PC-9 (cell line): ENCODE results near the gene PPAN. TPM values are rescaled to one million over a fixed set of nuclear protein-coding genes. Genes with fewer than 3 reads are reported as not detected.

Experiments used
- BruUV-seq: library from RNA; stranded (reverse); fragments of 400-500 nt; replicated peaks from 2 replicates; lab custom pipeline; 2021; lab: Mats Ljungman, UMichigan
- CTCF ChIA-PET: fragments of 300-600 bp; sonication (Branson Sonifier 250); formaldehyde crosslinking; loops from one replicate; lab custom pipeline; 2022; ENCODE audit warnings: antibody characterized with exemption; lab: Charles Lee
- POLR2A ChIA-PET: fragments of 300-600 bp; sonication (Branson Sonifier 250); formaldehyde crosslinking; loops from one replicate; lab custom pipeline; 2022; ENCODE audit warnings: antibody characterized with exemption; ENCODE audit not compliant: unreplicated experiment; lab: Charles Lee
- DNase-seq, 2 experiments: peaks; one replicate each; pipeline versions ENCODE4 v3.0.0 to v3.0.0-alpha.2; 2015 to 2022; ENCODE audit warnings: mixed read lengths in 1 of 2
- H2AFZ ChIP-seq: fragments of 200-600 bp; sonication (generic); 2 replicates; pipeline ENCODE4 v1.8.1; 2017; ENCODE audit warnings: antibody characterized with exemption
- H3F3A ChIP-seq: fragments of 200-600 bp; sonication (generic); 2 replicates; pipeline ENCODE4 v1.8.1; 2017; ENCODE audit warnings: antibody characterized with exemption, mild to moderate bottlenecking, low read depth; ENCODE audit not compliant: insufficient read depth
- H3K27ac ChIP-seq: fragments of 200-600 bp; sonication (generic); 2 replicates; pipeline ENCODE4 v1.6.1; 2016; ENCODE audit warnings: mixed run types
- H3K27me3 ChIP-seq: fragments of 200-600 bp; sonication (generic); 2 replicates; pipeline ENCODE4 v1.6.1; 2016; ENCODE audit warnings: low read depth, mixed run types; ENCODE audit not compliant: insufficient read depth
- H3K36me3 ChIP-seq: fragments of 200-600 bp; sonication (generic); 2 replicates; pipeline ENCODE4 v1.6.1; 2016; ENCODE audit warnings: low read depth, mixed run types
- H3K4me1 ChIP-seq: fragments of 200-600 bp; sonication (generic); replicated peaks from 2 replicates; pipeline ENCODE4 v1.6.1; 2016; ENCODE audit warnings: mixed run types; ENCODE audit not compliant: insufficient read depth
- H3K4me2 ChIP-seq: fragments of 200-600 bp; sonication (generic); 2 replicates; pipeline ENCODE4 v1.6.1; 2017; ENCODE audit warnings: mixed run types
- H3K4me3 ChIP-seq: fragments of 200-600 bp; sonication (generic); 2 replicates; pipeline ENCODE4 v1.6.1; 2016; ENCODE audit warnings: mixed run types
- H3K79me2 ChIP-seq: fragments of 200-600 bp; sonication (generic); 2 replicates; pipeline ENCODE4 v1.6.1; 2017; ENCODE audit warnings: low read depth, mixed run types
- H3K9me2 ChIP-seq: fragments of 200-600 bp; sonication (generic); 2 replicates; pipeline ENCODE4 v1.8.1; 2017; ENCODE audit warnings: mild to moderate bottlenecking; ENCODE audit not compliant: insufficient read depth
- H3K9me3 ChIP-seq: fragments of 200-600 bp; sonication (generic); 2 replicates; pipeline ENCODE4 v1.8.1; 2016; ENCODE audit warnings: low read depth; ENCODE audit not compliant: insufficient read depth
- H4K20me1 ChIP-seq: fragments of 200-600 bp; sonication (generic); 2 replicates; pipeline ENCODE4 v1.8.1; 2017; ENCODE audit not compliant: insufficient read depth
- CTCF ChIP-seq: fragments of 200-600 bp; sonication (generic); conservative IDR thresholded peaks from 2 replicates; pipeline ENCODE4 v1.6.1; 2017; ENCODE audit warnings: mixed run types, antibody characterized with exemption, mild to moderate bottlenecking, moderate library complexity
- EZH2 ChIP-seq: fragments of 200-600 bp; sonication (generic); IDR thresholded peaks from 2 replicates; pipeline ENCODE4 v1.8.0; 2017; ENCODE audit warnings: antibody characterized with exemption, low read depth
- intact Hi-C: fragments of 100-400 bp; cut with micrococcal nuclease; formaldehyde crosslinking; loops from one replicate; pipeline ENCODE4 v1.10.0; 2022; ENCODE audit not compliant: unreplicated experiment
- total RNA-seq: library from RNA; stranded (reverse); gene quantifications from 2 replicates; pipeline ENCODE4 v1.2.3, GENCODE V29; 2021

The PPAN gene
- total RNA-seq, 1 experiment from 2014 or later: 41.0 TPM

GRCh38 chr19:10112037-10112761, 6.0 kb downstream of the PPAN start:
- ChIA-PET POLR2A (no interaction called here), CTCF (interaction anchor here (0.6 kb wide), 1 partner anchor 91 kb away, joined by 11 read pairs; no protein-coding TSS in a partner anchor)
- Histone ChIP-seq H2AFZ (no peak overlapping the region), H3K4me2 (no peak overlapping the region), H3K4me3 (no peak overlapping the region), H3K79me2 (peaks cover 26% of the 10 kb centered on the region), H3K9me3 (no peaks in the 10 kb centered on the region), H3K4me1 (peaks cover 8% of the 10 kb centered on the region), H3K36me3 (peaks cover 48% of the 10 kb centered on the region), H4K20me1 (peaks cover 75% of the 10 kb centered on the region), H3F3A (peaks cover 91% of the 10 kb centered on the region), H3K27me3 (no peaks in the 10 kb centered on the region), H3K9me2 (no peaks in the 10 kb centered on the region), H3K27ac (no peak overlapping the region)
- BruUV-seq: no TSS peak
- intact Hi-C loops: no loop called here
- TF ChIP-seq EZH2: no peak
- no peak for TF ChIP-seq CTCF
- no peak for DNase-seq

- no peak overlapping the region for H3K27ac ChIP-seq
- no peak for DNase-seq
- H3K4me2 ChIP-seq: no peak overlapping the region
- no peaks in the 10 kb centered on the region for H3K9me2 ChIP-seq
- H4K20me1 ChIP-seq: peaks cover 80% of the 10 kb centered on the region
- BruUV-seq: no TSS peak
- ChIA-PET POLR2A (no interaction called here), CTCF (no interaction called here)
- TF ChIP-seq CTCF (peak; percentile 53), EZH2 (no peak)
- peaks cover 46% of the 10 kb centered on the region for H3K36me3 ChIP-seq
- no peaks in the 10 kb centered on the region for H3K4me1 ChIP-seq
- H3K27me3 ChIP-seq: no peaks in the 10 kb centered on the region
- H3K4me3 ChIP-seq: no peak overlapping the region
- intact Hi-C loops: no loop called here
- H3K79me2 ChIP-seq: peaks cover 26% of the 10 kb centered on the region
- peaks cover 91% of the 10 kb centered on the region for H3F3A ChIP-seq
- H3K9me3 ChIP-seq: no peaks in the 10 kb centered on the region
- no peak overlapping the region for H2AFZ ChIP-seq
Observed at GRCh38 chr19:10112895-10113591, 6.9 kb downstream of the PPAN start.

- Histone ChIP-seq H4K20me1 (peaks cover 85% of the 10 kb centered on the region), H3K4me2 (no peak overlapping the region), H3K27ac (no peak overlapping the region), H3K4me1 (no peaks in the 10 kb centered on the region), H3K9me2 (no peaks in the 10 kb centered on the region), H3K27me3 (no peaks in the 10 kb centered on the region), H3K36me3 (peaks cover 40% of the 10 kb centered on the region), H3K4me3 (no peak overlapping the region), H3K9me3 (no peaks in the 10 kb centered on the region), H3F3A (peaks cover 88% of the 10 kb centered on the region), H2AFZ (no peak overlapping the region), H3K79me2 (peaks cover 26% of the 10 kb centered on the region)
- BruUV-seq: no TSS peak
- ChIA-PET POLR2A (no interaction called here), CTCF (no interaction called here)
- TF ChIP-seq EZH2 (no peak), CTCF (no peak)
- intact Hi-C loops: no loop called here
- no peak for DNase-seq
Observed at GRCh38 chr19:10113592-10113963, 7.4 kb downstream of the PPAN start.
